COR-L47 (cell line): ENCODE data around the gene ZBTB16.
A peak's percentile ranks its signal among the peaks of the same experiment; 100 is the strongest.

Experiments
- DNase-seq: peaks from one replicate; lab custom pipeline; 2025; lab: John Stamatoyannopoulos, UW

Gene ZBTB16

GRCh38 chr11:114154271-114155047 lies 94.9 kb downstream of the ZBTB16 start:
- DNase-seq = no peak

GRCh38 chr11:114155116-114155515 lies 95.6 kb downstream of the ZBTB16 start:
- no peak for DNase-seq

DNA sequence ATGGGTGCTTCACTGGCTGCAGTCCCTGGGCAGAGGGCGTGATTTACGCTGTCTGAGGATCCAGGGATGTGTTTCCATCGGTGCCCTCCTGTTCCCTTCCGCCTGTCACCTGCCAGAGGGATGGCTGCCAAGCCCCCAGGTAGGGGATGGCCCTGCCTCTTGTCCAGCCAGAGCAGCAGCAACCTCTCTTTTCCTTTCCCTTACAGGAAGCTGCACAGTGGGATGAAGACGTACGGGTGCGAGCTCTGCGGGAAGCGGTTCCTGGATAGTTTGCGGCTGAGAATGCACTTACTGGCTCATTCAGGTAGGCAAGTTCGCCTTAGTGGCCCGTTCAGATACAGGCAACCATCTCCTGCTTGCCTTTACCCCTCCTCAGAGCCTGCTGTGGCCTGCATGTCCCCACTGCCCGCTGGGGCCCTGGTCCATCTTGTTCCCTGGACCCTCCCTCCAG lies 96.6 kb downstream of the ZBTB16 start:
- no peak for DNase-seq

DNA sequence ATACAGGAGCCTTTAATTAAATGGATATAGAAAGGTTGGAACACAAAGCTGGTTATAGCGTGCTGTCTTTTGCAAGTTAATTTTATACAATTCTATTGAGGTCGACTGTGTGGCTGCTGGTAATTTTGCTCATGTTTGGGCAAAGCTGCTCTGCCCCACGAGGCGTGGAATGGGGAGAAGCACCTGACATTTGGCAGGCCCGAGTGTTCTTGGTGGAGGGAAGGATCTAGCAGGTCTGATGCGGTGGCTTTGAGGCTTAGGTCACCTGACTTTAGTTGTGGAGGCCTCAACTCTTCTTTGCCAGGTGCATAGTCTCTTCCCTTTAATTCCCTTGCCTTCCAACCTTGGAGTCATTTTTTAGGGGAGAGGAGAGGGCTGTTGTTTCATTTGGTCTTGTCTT lies 97.3 kb downstream of the ZBTB16 start:
- DNase-seq = no peak

GRCh38 chr11:114157476-114158050 lies 98.1 kb downstream of the ZBTB16 start:
- no peak for DNase-seq

GRCh38 chr11:114158421-114158820 lies 98.9 kb downstream of the ZBTB16 start:
- DNase-seq = no peak

GRCh38 chr11:114158886-114159285 lies 99.4 kb downstream of the ZBTB16 start:
- no peak for DNase-seq

GRCh38 chr11:114159320-114159719 lies 99.8 kb downstream of the ZBTB16 start:
- DNase-seq = no peak

DNA sequence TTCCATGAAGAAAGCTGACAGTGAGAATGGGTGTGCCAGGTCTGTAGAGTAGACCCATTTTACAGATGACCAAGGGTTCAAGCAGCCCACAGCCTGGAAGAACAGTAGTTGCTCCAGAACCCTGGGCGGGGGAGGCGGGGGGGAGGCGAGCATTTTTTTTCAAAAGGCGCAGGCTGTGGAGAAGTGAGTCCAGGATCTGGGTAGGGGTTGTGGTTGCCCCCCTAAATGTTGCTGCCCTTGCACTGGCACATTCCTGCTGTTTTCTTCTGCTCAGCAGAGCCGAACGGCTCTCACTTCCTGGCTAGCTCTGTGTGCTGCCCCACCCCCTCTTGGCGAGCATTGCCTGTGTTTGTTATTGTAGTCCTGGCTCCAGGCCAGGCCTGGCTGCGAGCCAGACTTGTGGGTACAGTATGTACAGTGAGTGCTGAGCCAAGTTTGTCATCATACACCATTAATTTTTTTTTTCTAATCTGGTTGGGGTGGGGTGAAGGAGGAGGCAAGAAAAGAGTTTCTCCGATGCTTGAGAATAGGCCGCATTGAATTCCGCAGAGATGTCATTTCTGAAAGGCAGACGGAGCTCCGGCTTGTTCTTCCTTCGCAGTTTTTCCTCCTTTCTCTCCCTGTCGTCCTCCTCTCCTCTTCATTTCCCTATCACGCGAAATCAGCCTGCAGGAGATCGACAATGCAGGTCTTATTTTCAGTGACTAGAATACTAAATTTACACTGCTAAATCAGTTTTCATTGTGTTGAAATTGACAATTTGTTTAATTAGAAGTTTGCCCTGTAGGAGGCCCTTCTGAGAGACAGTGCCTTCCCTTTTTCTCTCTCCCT lies 100.5 kb downstream of the ZBTB16 start:
- peak; percentile 98 for DNase-seq

DNA sequence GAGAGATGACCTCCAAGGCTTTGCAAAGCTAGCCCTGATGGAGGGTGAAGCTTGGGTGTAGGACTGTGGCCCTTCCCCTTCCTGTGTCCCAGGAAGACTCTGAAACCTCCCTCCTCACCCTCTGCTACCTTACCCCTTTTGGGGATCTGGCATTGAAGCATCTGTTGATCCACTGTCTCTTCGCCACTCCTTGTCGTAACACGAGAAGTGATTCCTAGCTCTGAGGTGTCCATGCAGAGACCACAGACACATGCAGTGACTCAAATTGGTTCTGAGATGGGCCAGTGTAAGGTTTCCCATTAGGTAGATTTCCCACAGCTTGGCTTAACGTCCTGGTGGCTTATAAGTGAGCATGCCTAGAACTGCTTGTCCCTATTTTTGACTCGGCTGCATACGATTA lies 101.4 kb downstream of the ZBTB16 start:
- no peak for DNase-seq

DNA sequence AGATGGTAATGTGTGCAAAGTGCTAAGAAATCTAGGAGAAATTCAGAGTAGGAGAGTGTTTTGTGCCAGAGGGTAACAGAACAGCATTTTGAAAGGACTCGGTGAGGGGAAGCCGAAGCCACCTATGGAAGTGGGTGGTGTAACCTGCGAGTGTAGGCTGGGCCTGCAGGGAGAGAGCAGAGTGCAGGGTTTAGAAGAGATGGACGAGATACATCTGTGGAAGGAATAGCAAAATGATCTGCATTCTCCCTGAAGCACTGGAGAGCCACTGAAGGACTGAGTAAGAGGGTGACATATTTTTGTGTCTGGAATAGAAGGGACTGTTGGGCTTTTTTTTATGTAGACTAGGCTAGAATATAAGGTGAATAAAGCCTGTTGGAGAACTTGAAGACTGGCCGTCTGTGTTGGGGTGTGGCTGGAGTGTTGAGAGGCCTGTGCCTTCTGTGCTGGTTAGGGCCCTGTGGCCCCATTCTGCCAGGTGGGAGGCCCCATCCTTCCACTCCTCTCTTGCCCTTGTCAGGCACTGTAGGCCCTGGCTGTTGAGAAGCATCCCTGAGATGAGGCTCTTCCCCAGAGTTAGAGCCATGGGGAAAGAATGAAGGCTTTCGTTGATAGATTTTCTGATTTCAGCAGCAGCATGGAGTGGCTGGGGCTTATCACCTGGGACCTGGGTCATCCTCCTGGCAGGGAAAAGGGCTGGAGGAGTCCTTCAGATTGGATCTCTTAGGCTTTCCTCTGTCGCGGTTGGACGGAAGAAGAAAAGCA lies 102.2 kb downstream of the ZBTB16 start:
- DNase-seq = no peak

GRCh38 chr11:114162719-114163123 lies 103.2 kb downstream of the ZBTB16 start:
- DNase-seq = peak; percentile 88

- DNase-seq = no peak
Observed at GRCh38 chr11:114163229-114163631, 103.7 kb downstream of the ZBTB16 start.

DNA sequence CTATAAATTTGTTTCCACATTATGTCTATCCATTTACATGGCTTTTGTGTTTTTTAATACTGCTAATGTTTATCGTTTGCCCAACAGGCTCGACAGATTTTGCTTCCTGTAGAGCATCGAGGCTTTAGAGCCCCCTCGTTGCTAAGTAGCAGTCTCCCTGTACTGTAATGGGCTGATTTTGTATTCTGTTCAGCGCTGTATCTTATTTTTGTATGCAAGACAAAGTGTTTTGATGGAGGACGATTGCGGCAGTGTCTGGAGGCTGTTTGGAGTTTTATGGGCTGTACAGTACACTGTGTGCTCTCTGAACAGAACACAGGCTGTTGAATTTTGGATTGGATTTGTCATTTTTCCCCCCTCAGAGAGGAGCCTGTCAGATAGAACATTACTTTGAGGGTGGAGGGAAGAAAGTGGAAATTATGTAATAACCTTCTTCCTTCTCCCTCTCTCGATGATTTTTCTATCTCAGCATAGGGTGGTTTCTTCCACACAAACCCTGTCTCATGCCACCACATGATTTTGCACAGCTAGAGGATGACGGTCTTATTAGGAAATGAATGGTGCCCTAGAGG lies 104.4 kb downstream of the ZBTB16 start:
- no peak for DNase-seq

GRCh38 chr11:114164546-114164945 lies 105.0 kb downstream of the ZBTB16 start:
- no peak for DNase-seq

- no peak for DNase-seq
Observed at GRCh38 chr11:114165326-114166230, 106.1 kb downstream of the ZBTB16 start.

DNA sequence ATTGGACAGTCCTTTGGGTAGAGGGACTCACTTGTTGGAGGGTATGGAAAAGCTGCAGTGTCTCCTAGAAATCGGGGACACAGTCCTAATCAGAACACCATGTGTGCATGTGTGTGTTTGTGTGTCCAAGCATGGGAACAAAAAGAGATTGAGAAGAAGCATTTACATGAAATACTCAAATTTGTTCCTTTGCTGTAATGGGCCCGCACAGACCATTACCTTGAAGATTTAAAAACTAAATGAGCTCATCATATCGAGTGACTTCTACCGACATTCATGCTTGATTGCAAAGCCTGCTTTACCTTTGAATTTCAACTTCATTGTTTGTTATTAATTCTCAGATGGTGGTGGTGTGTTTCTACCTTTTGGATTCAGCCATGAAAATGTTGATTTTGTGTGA lies 106.9 kb downstream of the ZBTB16 start:
- no peak for DNase-seq

DNA sequence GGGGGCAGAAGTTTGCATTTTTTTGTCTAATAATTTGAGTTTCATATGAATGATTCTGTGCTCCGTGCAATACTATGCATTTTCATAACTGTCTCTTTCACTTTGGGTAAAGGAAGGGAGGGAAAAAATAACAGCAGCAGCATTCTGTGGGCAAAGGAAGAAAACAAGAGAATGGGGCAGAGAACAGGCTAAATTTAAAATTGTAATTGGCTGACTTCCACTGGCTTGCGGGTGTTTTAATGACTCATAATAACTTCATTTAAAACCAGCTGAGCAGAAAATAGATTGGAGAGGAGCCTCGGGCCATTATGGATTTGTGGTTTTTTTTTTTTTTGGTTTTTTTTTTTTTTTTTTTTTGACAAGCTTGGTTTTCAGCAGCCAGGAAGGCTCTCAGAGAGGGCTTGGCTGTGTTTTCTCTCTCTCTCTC lies 107.4 kb downstream of the ZBTB16 start:
- DNase-seq = peak; percentile 74

DNA sequence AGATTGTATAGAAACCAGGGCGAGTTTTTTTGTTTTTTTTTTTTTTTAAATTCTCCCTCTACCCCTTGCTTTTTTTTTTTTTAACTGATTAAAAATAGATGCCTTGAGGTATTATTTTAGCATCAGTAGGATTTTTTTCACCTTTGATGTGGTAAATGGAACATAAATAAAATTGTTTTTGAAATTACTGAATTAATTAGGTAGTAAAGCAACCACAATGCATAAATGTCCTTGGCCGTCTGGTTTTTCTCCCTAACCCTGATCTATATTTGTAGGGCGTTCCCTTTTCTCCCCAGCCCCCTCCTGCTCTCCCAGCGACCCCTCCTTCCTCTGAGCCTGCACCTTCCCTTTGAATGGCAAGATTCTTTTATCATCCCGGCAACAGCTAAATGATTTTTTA lies 107.8 kb downstream of the ZBTB16 start:
- DNase-seq = no peak

- DNase-seq = no peak
Observed at GRCh38 chr11:114167771-114168448, 108.4 kb downstream of the ZBTB16 start.
